Activated naive CD4-positive, alpha-beta T cell treated with Interleukin-2 at 50 U/mL for 16 hours (primary cell): ENCODE results near the gene RTN4RL2.

Experiments used
- DNase-seq: peaks from one replicate; pipeline ENCODE4 v3.0.0-alpha.2; 2020

The RTN4RL2 gene

GRCh38 chr11:57460022-57460757 lies at the start of gene RTN4RL2:
RTN4RL2 (plus strand) TSS chr11:57460528; CDS start chr11:57460866, 338 bp downstream.
- DNase-seq: peak; percentile 39

GRCh38 chr11:57413681-57414080 lies 46.6 kb upstream of the RTN4RL2 start:
- no peak for DNase-seq

GRCh38 chr11:57414612-57415212 lies 45.6 kb upstream of the RTN4RL2 start:
- no peak for DNase-seq

- DNase-seq: no peak
These were observed 43.9 kb upstream of the RTN4RL2 start for GRCh38 chr11:57416436-57416835.

GRCh38 chr11:57417056-57417455 lies 43.3 kb upstream of the RTN4RL2 start:
- no peak for DNase-seq

GRCh38 chr11:57418131-57418530 lies 42.2 kb upstream of the RTN4RL2 start:
- no peak for DNase-seq

- DNase-seq: no peak
These were observed 41.2 kb upstream of the RTN4RL2 start for GRCh38 chr11:57419146-57419545.

GRCh38 chr11:57421066-57421465 lies 39.3 kb upstream of the RTN4RL2 start:
- DNase-seq: no peak

- DNase-seq: no peak
These were observed 38.5 kb upstream of the RTN4RL2 start for GRCh38 chr11:57421805-57422204.

- DNase-seq: no peak
These were observed 37.7 kb upstream of the RTN4RL2 start for GRCh38 chr11:57422669-57423068.

- DNase-seq: no peak
These were observed 36.1 kb upstream of the RTN4RL2 start for GRCh38 chr11:57424137-57424791.

- peak; percentile 91 for DNase-seq
These were observed 35.4 kb upstream of the RTN4RL2 start for GRCh38 chr11:57424792-57425564.

GRCh38 chr11:57425565-57426438 lies 34.5 kb upstream of the RTN4RL2 start:
- peak; percentile 23 for DNase-seq

GRCh38 chr11:57426439-57426928 lies 33.8 kb upstream of the RTN4RL2 start:
- peak; percentile 21 for DNase-seq

GRCh38 chr11:57426929-57427726 lies 33.2 kb upstream of the RTN4RL2 start, which contains the start of gene SLC43A3:
SLC43A3 (minus strand) TSS chr11:57427121; CDS start chr11:57426172, 949 bp downstream.
- DNase-seq: peak; percentile 84

- DNase-seq: no peak
These were observed 32.6 kb upstream of the RTN4RL2 start for GRCh38 chr11:57427727-57428082.

- no peak for DNase-seq
These were observed 31.7 kb upstream of the RTN4RL2 start for GRCh38 chr11:57428643-57429042.

- DNase-seq: no peak
These were observed 30.4 kb upstream of the RTN4RL2 start for GRCh38 chr11:57429946-57430345.

GRCh38 chr11:57430952-57431351 lies 29.4 kb upstream of the RTN4RL2 start:
- DNase-seq: no peak

- DNase-seq: no peak
These were observed 28.2 kb upstream of the RTN4RL2 start for GRCh38 chr11:57432149-57432561.

GRCh38 chr11:57432714-57433163 lies 27.6 kb upstream of the RTN4RL2 start:
- DNase-seq: peak; percentile 12
